Bronchial epithelial cell (primary cell): ENCODE data around the gene DYNLT2B. TPM values are rescaled to one million over a fixed set of nuclear protein-coding genes. Genes with fewer than 3 reads are reported as not detected.
"Not testable (repeated sequence)": the region's sequence is repeated elsewhere in the genome, so short reads cannot be mapped to it uniquely, and the experiment has no call there.

Source experiments
- DNase-seq: peaks from one replicate; pipeline ENCODE4 v3.0.0-alpha.2; 2010; ENCODE audit warnings: low read depth
- FAIRE-seq: peaks from 2 replicates; lab custom pipeline; 2011; peaks lifted over from hg19 to GRCh38; lab: Jason Lieb, UNC
- H3K27me3 ChIP-seq: 2 replicates; pipeline ENCODE4 v1.5.1; 2011; ENCODE audit warnings: low read length; ENCODE audit not compliant: control insufficient read depth, insufficient read depth
- H3K36me3 ChIP-seq: 2 replicates; pipeline ENCODE4 v1.5.1; 2011; ENCODE audit warnings: low read length; ENCODE audit not compliant: control insufficient read depth, insufficient read depth
- H3K4me3 ChIP-seq: 2 replicates; pipeline ENCODE4 v1.5.1; 2011; ENCODE audit warnings: mild to moderate bottlenecking, low read depth, low read length, control low read depth
- total RNA-seq: library from RNA; depleted of rRNA; stranded (reverse); fragments of >200 nt; gene quantifications from 2 replicates; pipeline ENCODE4 v1.2.1, GENCODE V29; 2014
- TF ChIP-seq, protein P1 (sequence below): IDR thresholded peaks from 2 replicates; pipeline ENCODE4 v1.5.1; 2011; ENCODE audit warnings: mild to moderate bottlenecking, moderate library complexity, low read length, control low read depth, inconsistent platforms; ENCODE audit not compliant: insufficient read depth, severe bottlenecking

Gene DYNLT2B
- total RNA-seq, 1 donor from 2014 or later = 17.1 TPM

- TF ChIP-seq, protein P1, sequence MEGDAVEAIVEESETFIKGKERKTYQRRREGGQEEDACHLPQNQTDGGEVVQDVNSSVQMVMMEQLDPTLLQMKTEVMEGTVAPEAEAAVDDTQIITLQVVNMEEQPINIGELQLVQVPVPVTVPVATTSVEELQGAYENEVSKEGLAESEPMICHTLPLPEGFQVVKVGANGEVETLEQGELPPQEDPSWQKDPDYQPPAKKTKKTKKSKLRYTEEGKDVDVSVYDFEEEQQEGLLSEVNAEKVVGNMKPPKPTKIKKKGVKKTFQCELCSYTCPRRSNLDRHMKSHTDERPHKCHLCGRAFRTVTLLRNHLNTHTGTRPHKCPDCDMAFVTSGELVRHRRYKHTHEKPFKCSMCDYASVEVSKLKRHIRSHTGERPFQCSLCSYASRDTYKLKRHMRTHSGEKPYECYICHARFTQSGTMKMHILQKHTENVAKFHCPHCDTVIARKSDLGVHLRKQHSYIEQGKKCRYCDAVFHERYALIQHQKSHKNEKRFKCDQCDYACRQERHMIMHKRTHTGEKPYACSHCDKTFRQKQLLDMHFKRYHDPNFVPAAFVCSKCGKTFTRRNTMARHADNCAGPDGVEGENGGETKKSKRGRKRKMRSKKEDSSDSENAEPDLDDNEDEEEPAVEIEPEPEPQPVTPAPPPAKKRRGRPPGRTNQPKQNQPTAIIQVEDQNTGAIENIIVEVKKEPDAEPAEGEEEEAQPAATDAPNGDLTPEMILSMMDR = no peak
- DNase-seq = no peak
- H3K4me3 ChIP-seq = no peak overlapping the region
- H3K27me3 ChIP-seq = no peaks in the 10 kb centered on the region
- peaks cover 7% of the 10 kb centered on the region for H3K36me3 ChIP-seq
- FAIRE-seq = no peak
Observed at GRCh38 chr3:196355668-196356067, 37.6 kb upstream of the DYNLT2B start.

GRCh38 chr3:196354132-196354531, 36.1 kb upstream of the DYNLT2B start:
- no peak for DNase-seq
- peaks cover 7% of the 10 kb centered on the region for H3K36me3 ChIP-seq
- H3K27me3 ChIP-seq = no peaks in the 10 kb centered on the region
- no peak overlapping the region for H3K4me3 ChIP-seq
- TF ChIP-seq, protein P1 = no peak
- no peak for FAIRE-seq

GRCh38 chr3:196351541-196351940, 33.5 kb upstream of the DYNLT2B start:
- no peak overlapping the region for H3K4me3 ChIP-seq
- peaks cover 3% of the 10 kb centered on the region for H3K36me3 ChIP-seq
- DNase-seq (no peak), FAIRE-seq (no peak)
- TF ChIP-seq, protein P1 = no peak
- no peaks in the 10 kb centered on the region for H3K27me3 ChIP-seq

DNA sequence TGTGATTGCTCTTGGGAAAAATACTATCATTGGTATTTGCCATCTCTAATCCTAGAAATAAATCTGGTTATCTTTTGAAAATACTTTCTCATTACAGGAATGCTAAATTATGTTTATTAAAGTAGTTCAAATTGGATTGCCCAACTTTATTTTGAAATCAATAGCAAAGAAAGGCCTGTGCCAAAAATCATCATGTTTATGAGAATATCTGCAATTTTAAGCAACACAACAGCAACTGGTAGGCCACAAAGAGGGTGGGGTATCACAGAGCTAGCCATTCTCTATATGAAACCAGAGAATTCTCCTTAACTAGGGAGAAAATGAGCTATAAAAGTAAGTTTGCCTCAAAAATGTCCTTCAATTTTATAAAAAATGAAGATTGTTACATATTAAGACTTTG, 32.0 kb upstream of the DYNLT2B start:
- FAIRE-seq (no peak), DNase-seq (no peak)
- Histone ChIP-seq H3K36me3 (peaks cover 1% of the 10 kb centered on the region), H3K4me3 (no peak overlapping the region), H3K27me3 (no peaks in the 10 kb centered on the region)
- TF ChIP-seq, protein P1 = no peak

DNA sequence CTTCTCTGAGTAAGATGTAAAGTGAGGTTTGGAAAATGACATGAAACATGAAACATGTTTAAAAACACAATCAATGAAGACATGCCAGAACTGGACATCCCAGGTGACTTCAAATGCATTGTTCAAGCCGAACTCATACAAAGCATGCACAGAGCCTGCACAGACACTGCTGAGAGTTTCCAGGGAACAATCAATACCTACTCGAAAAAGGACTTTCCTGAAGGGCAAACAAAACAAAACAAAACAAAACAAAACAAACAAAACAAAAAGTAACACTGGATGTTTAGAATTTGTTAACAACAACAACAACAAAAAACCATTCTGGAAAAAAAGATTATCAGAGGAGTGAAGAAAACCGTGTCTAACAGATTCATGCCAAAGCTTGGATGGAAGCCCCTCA, 30.7 kb upstream of the DYNLT2B start:
- no peak for DNase-seq
- Histone ChIP-seq H3K27me3 (no peaks in the 10 kb centered on the region), H3K36me3 (no peaks in the 10 kb centered on the region), H3K4me3 (no peak overlapping the region)
- no peak for FAIRE-seq
- TF ChIP-seq, protein P1 = no peak

GRCh38 chr3:196344663-196345062, 26.6 kb upstream of the DYNLT2B start:
- Histone ChIP-seq H3K27me3 (no peaks in the 10 kb centered on the region), H3K4me3 (no peak overlapping the region), H3K36me3 (no peaks in the 10 kb centered on the region)
- DNase-seq (no peak), FAIRE-seq (no peak)
- TF ChIP-seq, protein P1 = no peak

GRCh38 chr3:196343917-196344316, 25.9 kb upstream of the DYNLT2B start:
- FAIRE-seq, H3K4me3 ChIP-seq, H3K36me3 ChIP-seq, H3K27me3 ChIP-seq, DNase-seq: not testable (repeated sequence)
